Keratinocyte (primary cell): ENCODE results near the gene MED27. TPM values are rescaled to one million over a fixed set of nuclear protein-coding genes. Genes with fewer than 3 reads are reported as not detected.

Source experiments
- DNase-seq: peaks from one replicate; pipeline ENCODE4 v3.0.0-alpha.2; 2011; ENCODE audit warnings: low read depth, missing footprints, low spot score
- FAIRE-seq: peaks from 2 replicates; lab custom pipeline; 2011; peaks lifted over from hg19 to GRCh38; lab: Jason Lieb, UNC
- H2AFZ ChIP-seq: 2 replicates; pipeline ENCODE4 v1.6.0; 2012; ENCODE audit warnings: low read length, control low read depth, inconsistent platforms; ENCODE audit not compliant: control insufficient read depth
- H3K27ac ChIP-seq: 2 replicates; pipeline ENCODE4 v1.5.1; 2011; ENCODE audit warnings: low read length; ENCODE audit not compliant: control insufficient read depth, insufficient read depth
- H3K27me3 ChIP-seq: 3 replicates; pipeline ENCODE4 v1.6.0; 2011; ENCODE audit warnings: low read length; ENCODE audit not compliant: control insufficient read depth, insufficient read depth; ENCODE audit errors: extremely low read depth
- H3K36me3 ChIP-seq, 2 experiments: 2 replicates in 1 of 2; 3 replicates in 1 of 2; pipeline ENCODE4 v1.5.1; 2011; ENCODE audit warnings: low read length in 2 of 2, mild to moderate bottlenecking in 1 of 2; ENCODE audit not compliant: control insufficient read depth in 2 of 2, insufficient read depth in 2 of 2; ENCODE audit errors: extremely low read depth in 1 of 2
- H3K4me1 ChIP-seq: 3 replicates; pipeline ENCODE4 v1.5.1; 2011; ENCODE audit warnings: low read length; ENCODE audit not compliant: control insufficient read depth, insufficient read depth; ENCODE audit errors: extremely low read depth
- H3K4me2 ChIP-seq: 3 replicates; pipeline ENCODE4 v1.6.0; 2011; ENCODE audit warnings: low read depth, low read length; ENCODE audit not compliant: control insufficient read depth, insufficient read depth; ENCODE audit errors: extremely low read depth
- H3K4me3 ChIP-seq, 3 experiments: fragments of 200-600 bp in 1 of 3; sonication (generic) in 1 of 3; 2 replicates in 2 of 3; 3 replicates in 1 of 3; pipeline ENCODE4 v1.5.1; 2011 to 2016; ENCODE audit warnings: low read length in 3 of 3, mild to moderate bottlenecking in 3 of 3, control low read depth in 2 of 3, inconsistent platforms in 1 of 3, low read depth in 1 of 3, mixed read lengths in 1 of 3, mixed run types in 1 of 3, moderate library complexity in 1 of 3; ENCODE audit not compliant: control insufficient read depth in 2 of 3, insufficient read depth in 2 of 3; ENCODE audit errors: extremely low read depth in 1 of 3
- H3K79me2 ChIP-seq: 2 replicates; pipeline ENCODE4 v1.6.0; 2012; ENCODE audit warnings: low read length; ENCODE audit not compliant: control insufficient read depth, insufficient read depth
- H3K9ac ChIP-seq: 3 replicates; pipeline ENCODE4 v1.6.0; 2011; ENCODE audit warnings: low read length; ENCODE audit not compliant: control insufficient read depth, insufficient read depth; ENCODE audit errors: extremely low read depth
- H3K9me1 ChIP-seq: 3 replicates; pipeline ENCODE4 v1.6.0; 2011; ENCODE audit warnings: low read length; ENCODE audit not compliant: control insufficient read depth, insufficient read depth; ENCODE audit errors: extremely low read depth
- H3K9me3 ChIP-seq: 2 replicates; pipeline ENCODE4 v1.5.1; 2012; ENCODE audit warnings: low read depth, low read length; ENCODE audit not compliant: control insufficient read depth
- H4K20me1 ChIP-seq: 3 replicates; pipeline ENCODE4 v1.6.0; 2011; ENCODE audit warnings: low read length; ENCODE audit not compliant: control insufficient read depth, insufficient read depth; ENCODE audit errors: extremely low read depth
- CTCF ChIP-seq, 3 experiments: IDR thresholded peaks in 1 of 3; conservative IDR thresholded peaks in 1 of 3; optimal IDR thresholded peaks in 1 of 3; 2 replicates in 2 of 3; 3 replicates in 1 of 3; pipeline versions ENCODE3 to v1.5.1; 2011; ENCODE audit warnings: low read length in 3 of 3, mild to moderate bottlenecking in 3 of 3, moderate library complexity in 2 of 3, control low read depth in 1 of 3, inconsistent platforms in 1 of 3; ENCODE audit not compliant: insufficient read depth in 2 of 3; ENCODE audit errors: extremely low read depth in 1 of 3
- EZH2 ChIP-seq: IDR thresholded peaks from one replicate; pipeline ENCODE4 v1.6.1; 2012; ENCODE audit warnings: inconsistent platforms, mild to moderate bottlenecking, low read length, moderate library complexity
- dilution Hi-C: fragments of 300-500 bp; cut with MboI; formaldehyde crosslinking; loops from one replicate; pipeline ENCODE4 v1.7.0; 2020; ENCODE audit warnings: low sequenced_read_pairs; ENCODE audit not compliant: extremely low pct_ligation_motif_present
- polyA plus RNA-seq, 5 experiments: library from polyadenylated mRNA; depleted of rRNA in 3 of 5; stranded (reverse) in 3 of 5; stranded (forward) in 1 of 5; unstranded in 1 of 5; fragments of >200 nt; gene quantifications; 1 replicate in 1 of 5; 2 replicates in 3 of 5; 3 replicates in 1 of 5; pipeline versions ENCODE4 v1.2.1 to v1.2.3, GENCODE V29; 2011 to 2012; ENCODE audit warnings: missing spikeins in 2 of 5, low read depth in 1 of 5, low replicate concordance in 1 of 5

MED27 gene
- polyA plus RNA-seq, 1 donor (not counting 4 experiments of a cell fraction or from before 2014, with no cell fraction given): 39.0 TPM

GRCh38 chr9:132035679-132036078 is 44.0 kb downstream of the MED27 start:
- Histone ChIP-seq H3K9ac (no peak overlapping the region), H3K4me2 (no peak overlapping the region), H3K4me1 (no peaks in the 10 kb centered on the region), H3K9me1 (no peaks in the 10 kb centered on the region), H3K36me3 (no peaks in the 10 kb centered on the region), H3K4me3 (no peak overlapping the region), H3K9me3 (no peaks in the 10 kb centered on the region), H4K20me1 (no peaks in the 10 kb centered on the region), H2AFZ (no peak overlapping the region), H3K27me3 (no peaks in the 10 kb centered on the region), H3K79me2 (peaks cover 53% of the 10 kb centered on the region), H3K27ac (no peak overlapping the region)
- FAIRE-seq (no peak), DNase-seq (no peak)
- dilution Hi-C loops: no loop called here
- TF ChIP-seq CTCF (optimal IDR thresholded peaks at IDR 0.05 in 1 of 3, IDR thresholded peaks at IDR 0.05 in 1 of 3, conservative IDR thresholded peaks at IDR 0.05 in 1 of 3; ENCODE audit: extremely low read depth in 1 of 3, insufficient read depth in 2 of 3, low read length in 3 of 3): no peak
- TF ChIP-seq EZH2: no peak

- H3K4me2 ChIP-seq: no peak overlapping the region
- no peak for FAIRE-seq
- no peak overlapping the region for H3K4me3 ChIP-seq
- H3K79me2 ChIP-seq: peaks cover 47% of the 10 kb centered on the region
- no peaks in the 10 kb centered on the region for H3K27me3 ChIP-seq
- peaks cover 24% of the 10 kb centered on the region for H3K4me1 ChIP-seq
- no peaks in the 10 kb centered on the region for H3K36me3 ChIP-seq
- no peak overlapping the region for H3K27ac ChIP-seq
- no peaks in the 10 kb centered on the region for H3K9me3 ChIP-seq
- no peak overlapping the region for H2AFZ ChIP-seq
- dilution Hi-C loops: no loop called here
- peaks cover 8% of the 10 kb centered on the region for H3K9me1 ChIP-seq
- TF ChIP-seq EZH2: no peak
- TF ChIP-seq CTCF (optimal IDR thresholded peaks at IDR 0.05 in 1 of 3, IDR thresholded peaks at IDR 0.05 in 1 of 3, conservative IDR thresholded peaks at IDR 0.05 in 1 of 3; ENCODE audit: extremely low read depth in 1 of 3, insufficient read depth in 2 of 3, low read length in 3 of 3): no peak
- DNase-seq: no peak
- H4K20me1 ChIP-seq: no peaks in the 10 kb centered on the region
- no peak overlapping the region for H3K9ac ChIP-seq
Observed at GRCh38 chr9:132032238-132032950, 47.3 kb downstream of the MED27 start.
